KMS-11 (cell line): ENCODE data around the gene DNTT.

Experiments used
- H2AFZ ChIP-seq: fragments of 200-600 bp; sonication (generic); 2 replicates; pipeline ENCODE4 v1.6.1; 2016; ENCODE audit warnings: antibody characterized with exemption, mixed run types, low read depth
- H3K27ac ChIP-seq: fragments of 200-600 bp; sonication (generic); 2 replicates; pipeline ENCODE4 v1.6.1; 2016; ENCODE audit warnings: mild to moderate bottlenecking, mixed run types
- H3K27me3 ChIP-seq: fragments of 200-600 bp; sonication (generic); 2 replicates; pipeline ENCODE4 v1.6.1; 2017; ENCODE audit warnings: mild to moderate bottlenecking, low read depth, mixed run types, moderate library complexity; ENCODE audit not compliant: insufficient read depth
- H3K36me3 ChIP-seq: fragments of 200-600 bp; sonication (generic); 2 replicates; pipeline ENCODE4 v1.6.1; 2017; ENCODE audit warnings: mild to moderate bottlenecking, mixed run types; ENCODE audit not compliant: insufficient read depth
- H3K4me1 ChIP-seq: fragments of 200-600 bp; sonication (generic); 2 replicates; pipeline ENCODE4 v1.6.1; 2016; ENCODE audit warnings: mild to moderate bottlenecking, low read depth, mixed run types; ENCODE audit not compliant: poor library complexity, severe bottlenecking
- H3K4me2 ChIP-seq: fragments of 200-600 bp; sonication (generic); 2 replicates; pipeline ENCODE4 v1.7.0; 2016; ENCODE audit warnings: mild to moderate bottlenecking, mixed run types
- H3K4me3 ChIP-seq: fragments of 200-600 bp; sonication (generic); IDR thresholded peaks from 2 replicates; pipeline ENCODE4 v1.6.1; 2017; ENCODE audit warnings: low read depth, low read length, mixed read lengths; ENCODE audit not compliant: insufficient read depth
- H3K79me2 ChIP-seq: fragments of 200-600 bp; sonication (generic); 2 replicates; pipeline ENCODE4 v1.6.1; 2016; ENCODE audit warnings: low read depth, mixed run types; ENCODE audit not compliant: insufficient read depth
- H3K9ac ChIP-seq: fragments of 200-600 bp; sonication (generic); 2 replicates; pipeline ENCODE4 v1.6.1; 2016; ENCODE audit warnings: mild to moderate bottlenecking, mixed run types
- H4K20me1 ChIP-seq: fragments of 200-600 bp; sonication (generic); 2 replicates; pipeline ENCODE4 v1.6.1; 2016; ENCODE audit warnings: mild to moderate bottlenecking, mixed run types; ENCODE audit not compliant: insufficient read depth
- TF ChIP-seq, protein P1 (sequence below): fragments of 200-600 bp; sonication (generic); conservative IDR thresholded peaks from 2 replicates; pipeline ENCODE4 v1.6.1; 2017; ENCODE audit warnings: low read depth, mild to moderate bottlenecking, antibody characterized with exemption, low read length, moderate library complexity, mixed read lengths

The DNTT gene

DNA sequence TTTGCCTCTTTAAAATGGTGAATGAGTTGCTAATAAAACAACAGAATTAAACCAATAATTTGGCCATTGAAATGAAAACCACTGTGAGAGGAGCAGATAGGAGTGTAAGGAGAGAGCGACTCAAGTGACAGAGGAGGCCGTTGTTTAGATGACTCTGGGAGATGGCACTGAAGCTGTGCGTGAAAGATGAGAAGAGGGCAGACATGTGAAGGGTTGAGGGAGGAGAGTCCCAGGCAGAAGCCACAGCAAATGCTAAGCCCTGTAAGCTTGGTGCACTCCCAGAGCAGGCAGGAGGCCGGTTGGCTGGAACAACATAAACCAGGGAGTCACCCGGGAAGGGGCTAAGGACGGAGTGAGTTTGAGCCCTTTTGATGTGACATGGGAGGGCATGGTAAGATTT is 55.4 kb downstream of the DNTT start:
- TF ChIP-seq, protein P1, sequence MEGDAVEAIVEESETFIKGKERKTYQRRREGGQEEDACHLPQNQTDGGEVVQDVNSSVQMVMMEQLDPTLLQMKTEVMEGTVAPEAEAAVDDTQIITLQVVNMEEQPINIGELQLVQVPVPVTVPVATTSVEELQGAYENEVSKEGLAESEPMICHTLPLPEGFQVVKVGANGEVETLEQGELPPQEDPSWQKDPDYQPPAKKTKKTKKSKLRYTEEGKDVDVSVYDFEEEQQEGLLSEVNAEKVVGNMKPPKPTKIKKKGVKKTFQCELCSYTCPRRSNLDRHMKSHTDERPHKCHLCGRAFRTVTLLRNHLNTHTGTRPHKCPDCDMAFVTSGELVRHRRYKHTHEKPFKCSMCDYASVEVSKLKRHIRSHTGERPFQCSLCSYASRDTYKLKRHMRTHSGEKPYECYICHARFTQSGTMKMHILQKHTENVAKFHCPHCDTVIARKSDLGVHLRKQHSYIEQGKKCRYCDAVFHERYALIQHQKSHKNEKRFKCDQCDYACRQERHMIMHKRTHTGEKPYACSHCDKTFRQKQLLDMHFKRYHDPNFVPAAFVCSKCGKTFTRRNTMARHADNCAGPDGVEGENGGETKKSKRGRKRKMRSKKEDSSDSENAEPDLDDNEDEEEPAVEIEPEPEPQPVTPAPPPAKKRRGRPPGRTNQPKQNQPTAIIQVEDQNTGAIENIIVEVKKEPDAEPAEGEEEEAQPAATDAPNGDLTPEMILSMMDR: no peak
- Histone ChIP-seq H2AFZ (no peak overlapping the region), H4K20me1 (no peaks in the 10 kb centered on the region), H3K9ac (no peak overlapping the region), H3K4me2 (no peak overlapping the region), H3K27ac (no peak overlapping the region), H3K27me3 (no peaks in the 10 kb centered on the region), H3K79me2 (no peaks in the 10 kb centered on the region), H3K4me1 (no peaks in the 10 kb centered on the region), H3K36me3 (no peaks in the 10 kb centered on the region), H3K4me3 (no peak overlapping the region)

DNA sequence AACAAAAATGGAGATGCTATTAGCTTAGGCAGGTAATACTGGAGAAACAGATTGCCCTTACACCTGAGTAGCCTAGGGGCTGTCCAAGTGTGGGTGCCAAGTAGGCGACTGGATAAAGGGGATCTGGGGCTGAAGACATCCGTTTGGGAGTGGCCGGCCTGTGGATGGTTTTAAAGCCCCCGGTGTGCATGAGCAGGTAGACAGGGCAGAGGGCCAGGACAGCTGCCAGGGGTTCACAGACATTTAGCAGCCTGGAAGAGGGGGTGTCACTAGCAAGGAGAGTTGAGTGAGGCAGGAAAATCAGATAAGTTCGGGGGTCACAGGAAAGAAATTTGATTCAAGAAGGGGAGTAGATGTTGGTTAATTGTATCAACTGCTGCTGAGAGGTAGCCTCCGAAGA is 56.1 kb downstream of the DNTT start:
- no peaks in the 10 kb centered on the region for H4K20me1 ChIP-seq
- TF ChIP-seq, protein P1: no peak
- H3K4me3 ChIP-seq: no peak overlapping the region
- no peak overlapping the region for H3K4me2 ChIP-seq
- H3K79me2 ChIP-seq: no peaks in the 10 kb centered on the region
- no peaks in the 10 kb centered on the region for H3K27me3 ChIP-seq
- H2AFZ ChIP-seq: no peak overlapping the region
- no peak overlapping the region for H3K27ac ChIP-seq
- no peak overlapping the region for H3K9ac ChIP-seq
- no peaks in the 10 kb centered on the region for H3K36me3 ChIP-seq
- no peaks in the 10 kb centered on the region for H3K4me1 ChIP-seq

DNA sequence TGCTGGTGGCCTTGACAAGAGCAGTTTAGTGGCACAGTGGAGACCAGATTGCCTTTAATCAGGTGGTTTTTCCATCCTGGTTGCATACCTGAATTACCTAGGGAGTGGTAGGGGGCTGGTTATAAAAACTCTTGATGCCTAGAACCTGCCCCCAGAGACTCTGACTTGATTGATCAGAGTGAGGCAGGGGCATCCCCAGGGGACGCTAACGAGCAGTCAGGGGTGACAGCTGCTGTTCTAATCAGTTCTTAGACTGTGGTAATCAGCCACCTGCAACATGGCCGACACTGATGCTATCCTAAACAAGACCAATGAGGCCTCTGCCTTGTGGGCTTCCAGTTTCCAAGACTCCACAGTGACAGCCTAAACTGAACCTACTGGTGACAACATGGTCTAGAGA is 56.5 kb downstream of the DNTT start:
- Histone ChIP-seq H3K4me1 (no peaks in the 10 kb centered on the region), H4K20me1 (no peaks in the 10 kb centered on the region), H3K4me2 (no peak overlapping the region), H3K27ac (no peak overlapping the region), H3K4me3 (no peak overlapping the region), H2AFZ (no peak overlapping the region), H3K27me3 (no peaks in the 10 kb centered on the region), H3K36me3 (no peaks in the 10 kb centered on the region), H3K79me2 (no peaks in the 10 kb centered on the region), H3K9ac (no peak overlapping the region)
- TF ChIP-seq, protein P1: no peak

DNA sequence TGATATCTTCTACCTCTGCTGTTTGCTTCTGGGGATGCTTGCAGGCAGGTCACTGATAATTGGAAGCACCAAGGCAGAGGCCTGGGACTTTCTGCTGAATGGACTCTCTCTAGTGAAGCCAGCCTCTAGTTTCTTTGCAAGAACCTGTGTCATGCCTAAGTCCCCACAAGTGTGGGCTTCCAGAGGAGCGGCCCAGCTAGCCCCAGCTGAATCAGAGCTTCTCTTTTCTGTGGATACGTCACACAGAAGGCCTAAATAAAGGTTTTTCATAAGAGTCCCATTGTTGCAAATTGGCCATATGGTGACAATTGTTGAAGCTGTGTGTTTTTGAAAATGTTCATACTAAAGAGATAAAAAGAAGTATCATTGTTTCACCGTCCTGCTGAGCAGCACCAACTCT is 61.3 kb downstream of the DNTT start:
- Histone ChIP-seq H3K27me3 (no peaks in the 10 kb centered on the region), H3K36me3 (no peaks in the 10 kb centered on the region), H3K27ac (no peak overlapping the region), H3K4me2 (no peak overlapping the region), H3K4me1 (no peaks in the 10 kb centered on the region), H3K9ac (no peak overlapping the region), H4K20me1 (no peaks in the 10 kb centered on the region), H3K4me3 (no peak overlapping the region), H2AFZ (no peak overlapping the region), H3K79me2 (no peaks in the 10 kb centered on the region)
- TF ChIP-seq, protein P1: no peak

DNA sequence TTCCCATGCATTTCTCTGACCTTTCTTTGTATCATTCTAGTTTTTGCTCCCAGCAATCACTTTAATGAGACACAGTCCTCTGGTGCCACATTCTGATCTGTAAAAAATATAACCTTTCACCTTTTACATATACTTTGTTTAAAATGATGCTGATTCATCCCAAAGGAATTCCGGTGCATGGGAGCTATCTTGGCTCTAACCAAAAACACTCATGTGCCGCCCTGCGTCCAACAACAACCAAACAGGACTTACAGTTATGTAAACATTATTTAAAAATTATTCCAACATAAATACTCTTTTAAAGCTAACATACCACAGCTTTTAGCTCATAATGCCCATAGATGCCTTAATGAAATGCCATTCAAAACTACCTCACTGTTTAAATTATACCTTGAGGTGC is 62.3 kb downstream of the DNTT start:
- no peaks in the 10 kb centered on the region for H3K79me2 ChIP-seq
- H3K36me3 ChIP-seq: no peaks in the 10 kb centered on the region
- no peaks in the 10 kb centered on the region for H3K27me3 ChIP-seq
- TF ChIP-seq, protein P1: no peak
- H3K27ac ChIP-seq: no peak overlapping the region
- no peak overlapping the region for H3K4me3 ChIP-seq
- no peak overlapping the region for H2AFZ ChIP-seq
- H3K9ac ChIP-seq: no peak overlapping the region
- no peaks in the 10 kb centered on the region for H4K20me1 ChIP-seq
- H3K4me2 ChIP-seq: no peak overlapping the region
- no peaks in the 10 kb centered on the region for H3K4me1 ChIP-seq
